ENCODE results near the gene RELN.

RELN gene

DNA sequence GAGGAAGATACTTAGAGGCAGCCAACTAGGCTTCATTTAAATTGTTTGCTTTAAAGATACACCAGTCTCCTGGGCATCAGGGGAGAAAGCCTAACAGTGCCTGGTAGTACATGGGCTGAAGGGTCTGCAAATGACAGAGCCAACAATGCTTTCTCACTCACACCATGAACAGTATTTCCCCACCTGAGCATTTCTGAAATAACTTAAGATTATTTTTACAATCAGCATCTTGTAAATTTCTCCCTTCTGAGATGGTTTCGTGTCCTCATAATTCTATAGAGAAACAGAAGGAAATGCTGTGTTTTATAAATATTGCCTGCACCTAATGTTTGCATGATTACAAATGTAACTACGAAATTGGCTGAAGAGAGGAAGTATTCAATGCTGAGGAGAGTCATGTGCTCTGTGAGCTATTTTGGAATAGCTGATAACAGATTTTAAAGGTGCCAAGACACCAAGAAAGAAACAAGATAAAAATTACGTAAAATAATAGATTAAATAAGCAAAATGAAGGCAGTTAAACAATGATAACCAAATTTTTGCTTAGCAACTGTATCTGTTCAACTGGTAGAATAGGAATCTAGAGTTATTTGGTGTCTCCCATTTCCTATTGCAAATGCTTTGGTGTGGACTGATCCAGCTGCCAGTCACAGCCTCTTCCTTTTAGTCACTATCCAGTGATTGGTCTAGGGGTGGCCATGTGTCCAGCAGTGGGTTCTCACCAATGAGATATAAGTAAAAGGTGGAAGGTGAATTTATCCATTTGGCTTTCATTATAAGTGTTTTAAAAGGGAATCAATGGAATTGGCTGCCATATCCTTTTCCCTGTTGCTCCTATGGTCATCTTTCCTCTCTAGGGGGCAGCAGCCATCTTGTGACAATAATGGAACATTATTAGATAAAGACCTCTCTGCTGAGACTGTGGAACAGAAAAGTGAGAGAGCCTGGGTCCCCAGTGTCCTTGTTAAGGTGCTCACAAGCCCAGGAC lies 375.5 kb downstream of the RELN start:
- no peak for DNase-seq

GRCh38 chr7:103609778-103610177 lies 379.7 kb downstream of the RELN start:
- DNase-seq, result no peak

DNA sequence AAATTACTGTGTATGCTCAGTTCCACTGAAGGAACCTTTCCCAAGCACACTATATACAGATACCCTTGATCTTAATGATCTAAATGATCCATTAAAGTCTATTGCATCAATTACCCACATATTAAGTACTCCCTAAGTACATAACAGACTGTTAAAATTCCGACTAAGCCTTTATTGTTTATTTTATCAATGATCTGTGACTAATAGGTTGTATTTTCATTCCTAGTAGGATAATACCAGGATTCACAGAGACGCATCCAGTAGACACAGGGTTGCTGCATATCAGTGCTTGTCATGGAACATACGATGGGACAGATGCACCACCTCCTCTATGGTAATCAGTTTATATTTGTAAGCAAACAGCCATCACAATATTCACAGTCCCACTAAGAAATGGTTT lies 383.8 kb downstream of the RELN start:
- DNase-seq, result no peak

DNA sequence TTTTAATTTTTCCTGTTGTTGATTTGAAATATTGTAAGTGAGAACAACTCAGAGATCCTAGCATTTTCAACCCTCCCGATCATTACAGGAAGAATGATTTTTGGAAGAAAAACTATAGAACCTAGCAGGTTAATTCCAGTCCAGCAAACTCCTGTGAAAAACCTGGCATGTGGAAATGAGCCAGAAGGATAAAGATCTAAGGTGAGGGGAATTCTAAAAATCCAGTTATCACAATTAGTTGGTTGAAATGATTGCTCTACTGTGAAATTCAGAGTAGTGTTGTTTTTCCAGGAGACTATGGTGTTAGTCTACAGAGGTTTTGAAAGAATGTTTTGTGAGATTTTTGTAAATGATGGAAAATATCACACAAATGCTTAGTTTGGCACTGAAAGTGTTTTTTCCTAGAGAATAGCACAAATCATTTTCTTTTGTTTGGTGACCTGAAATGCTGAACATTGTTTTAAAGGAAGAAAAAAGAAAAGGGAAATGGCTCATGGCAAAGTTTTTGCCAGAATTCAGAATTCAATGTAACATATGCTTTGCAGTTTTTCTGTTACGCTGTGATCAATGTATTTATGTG lies 391.0 kb downstream of the RELN start:
- DNase-seq, result no peak

GRCh38 chr7:103597606-103598005 lies 391.9 kb downstream of the RELN start:
- DNase-seq, result no peak

DNA sequence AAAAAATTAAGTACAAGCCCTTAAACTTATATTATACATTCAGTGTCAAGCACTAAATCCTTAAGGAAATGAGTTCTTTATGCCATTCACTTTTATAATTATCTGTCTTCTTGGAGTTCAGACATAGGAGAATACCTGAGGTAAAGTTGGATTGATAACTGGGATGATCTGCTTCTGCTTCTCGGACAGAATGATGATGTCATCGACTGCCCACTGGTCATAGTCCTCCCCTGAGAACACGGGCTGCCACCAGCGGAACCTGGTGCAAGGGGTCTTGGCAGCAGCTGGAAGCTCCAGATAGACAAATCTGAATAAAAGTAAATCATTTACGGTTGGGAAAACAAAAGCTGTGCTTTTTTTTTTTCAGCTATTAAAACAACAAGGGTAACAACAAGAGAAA lies 395.3 kb downstream of the RELN start:
- no peak for DNase-seq

GRCh38 chr7:103593691-103594090 lies 395.8 kb downstream of the RELN start:
- no peak for DNase-seq

GRCh38 chr7:103592844-103593243 lies 396.6 kb downstream of the RELN start:
- no peak for DNase-seq

- no peak for DNase-seq
Measured at GRCh38 chr7:103592187-103592586, 397.3 kb downstream of the RELN start.

DNA sequence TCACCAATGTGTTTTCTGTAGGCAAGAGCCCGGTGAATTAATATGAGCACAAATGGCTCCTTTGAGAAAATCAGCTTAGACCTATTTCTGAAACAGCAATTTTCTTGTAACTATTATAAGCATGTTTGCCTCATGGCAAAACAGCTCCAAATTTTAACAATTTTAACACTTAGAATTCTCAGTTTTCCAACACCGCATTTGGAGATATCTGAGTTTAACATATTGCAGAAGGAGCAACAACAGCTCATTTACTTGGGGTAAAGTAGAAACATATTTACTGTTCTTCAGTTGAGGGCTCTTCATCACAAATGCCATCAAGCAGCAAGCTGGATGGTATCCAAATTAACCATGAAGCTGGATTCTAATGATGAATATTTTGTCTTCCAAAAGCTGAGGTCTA lies 409.4 kb downstream of the RELN start:
- no peak for DNase-seq

DNA sequence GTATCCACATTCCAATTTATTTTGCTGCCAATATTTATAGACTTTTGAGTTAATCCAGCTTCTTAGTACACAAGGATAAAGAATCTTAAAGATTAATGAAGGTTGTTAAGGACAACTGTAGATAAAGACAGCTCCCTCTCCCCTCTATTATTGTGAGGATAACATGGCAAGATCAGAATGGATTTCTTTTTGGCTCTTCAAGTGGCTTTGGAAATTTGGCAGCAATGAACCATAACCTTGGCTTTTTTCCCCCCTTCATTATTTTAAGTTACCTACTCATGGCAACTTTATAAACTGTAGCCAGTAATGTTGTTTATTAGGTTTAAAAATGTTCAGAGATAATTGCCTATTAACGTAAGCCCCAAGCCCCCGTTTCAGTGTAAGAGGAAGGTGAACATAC lies 412.4 kb downstream of the RELN start:
- no peak for DNase-seq

DNA sequence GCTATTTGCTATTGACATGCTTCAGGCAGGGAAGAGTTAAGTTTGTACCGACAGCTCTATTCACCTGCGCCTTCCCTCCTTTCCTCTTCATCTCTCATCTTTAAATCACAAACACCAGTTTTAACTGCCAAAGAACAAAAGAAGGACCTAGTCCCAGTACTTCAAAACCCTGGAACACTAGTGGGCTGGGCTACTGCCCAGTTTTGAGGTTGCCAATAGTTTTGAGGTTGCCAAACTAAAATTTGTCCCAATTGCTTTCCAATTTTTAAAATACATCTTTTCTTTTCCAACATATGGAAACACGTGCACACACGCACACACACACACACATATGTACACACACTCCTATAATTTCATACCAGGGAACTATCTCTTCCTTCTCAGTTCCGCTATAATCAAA lies 412.8 kb downstream of the RELN start:
- no peak for DNase-seq

DNA sequence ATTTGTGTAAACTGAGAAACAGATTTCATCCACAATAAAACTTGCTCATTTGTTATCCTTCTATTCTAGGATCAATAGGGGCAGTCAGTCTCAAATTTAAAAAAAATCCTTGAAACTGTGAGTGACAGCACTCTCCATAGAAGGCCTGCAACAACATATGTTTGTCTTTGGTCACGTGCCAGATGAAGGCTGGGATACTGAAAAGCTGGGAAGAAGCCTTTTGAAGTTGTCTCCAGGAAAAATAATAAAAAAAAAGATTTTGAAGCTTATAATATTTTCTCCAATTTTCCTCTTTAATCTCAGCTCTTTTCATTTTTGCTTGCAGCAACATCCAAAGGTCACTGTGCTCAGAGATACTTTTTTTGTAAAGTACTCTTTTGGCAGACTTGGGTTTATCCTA lies 414.9 kb downstream of the RELN start:
- no peak for DNase-seq

GRCh38 chr7:103573479-103574058 lies 415.9 kb downstream of the RELN start:
- DNase-seq, result no peak

DNA sequence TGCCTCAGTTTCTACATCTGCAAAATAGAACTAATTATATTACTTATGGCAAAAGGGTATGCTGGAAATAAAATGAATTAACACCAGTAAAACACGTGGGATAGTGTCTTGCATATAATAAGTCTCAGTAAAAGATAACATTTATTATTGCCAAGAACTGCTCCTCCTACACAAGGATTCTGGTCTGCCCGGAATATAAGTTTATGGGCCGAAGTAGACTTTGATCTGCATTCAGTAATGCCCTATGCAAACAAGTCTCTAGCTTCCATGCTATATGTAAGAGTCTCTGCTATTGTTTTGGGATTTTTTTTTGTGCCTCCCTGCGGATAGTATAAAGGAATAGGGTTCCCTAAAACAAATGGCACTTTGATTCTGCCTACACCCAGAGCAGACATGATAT lies 417.9 kb downstream of the RELN start:
- no peak for DNase-seq

- DNase-seq, result no peak
Measured at GRCh38 chr7:103569621-103570305, 419.7 kb downstream of the RELN start.

GRCh38 chr7:103564416-103564815 lies 425.0 kb downstream of the RELN start:
- DNase-seq, result no peak

GRCh38 chr7:103560136-103560535 lies 429.3 kb downstream of the RELN start:
- DNase-seq, result no peak

DNA sequence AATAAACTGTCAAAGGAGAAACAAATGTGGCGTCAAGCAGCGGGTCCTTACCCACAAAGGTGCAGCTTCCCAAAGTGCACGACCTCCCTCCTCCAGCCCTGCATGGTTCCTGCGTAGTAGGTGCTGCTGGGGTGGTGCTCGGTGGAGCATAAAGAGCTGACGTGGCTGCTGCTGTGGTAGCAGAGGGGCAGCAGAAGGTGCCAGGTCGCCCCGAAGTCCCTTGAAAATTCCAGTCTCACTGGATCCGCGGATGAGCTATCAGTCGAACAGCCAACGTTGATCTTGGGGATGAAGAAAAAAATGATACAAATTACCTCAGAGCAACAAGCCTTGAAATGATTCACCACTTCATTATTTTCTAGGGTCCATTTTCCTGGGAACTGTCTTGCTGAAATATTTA lies 438.4 kb downstream of the RELN start:
- no peak for DNase-seq

DNA sequence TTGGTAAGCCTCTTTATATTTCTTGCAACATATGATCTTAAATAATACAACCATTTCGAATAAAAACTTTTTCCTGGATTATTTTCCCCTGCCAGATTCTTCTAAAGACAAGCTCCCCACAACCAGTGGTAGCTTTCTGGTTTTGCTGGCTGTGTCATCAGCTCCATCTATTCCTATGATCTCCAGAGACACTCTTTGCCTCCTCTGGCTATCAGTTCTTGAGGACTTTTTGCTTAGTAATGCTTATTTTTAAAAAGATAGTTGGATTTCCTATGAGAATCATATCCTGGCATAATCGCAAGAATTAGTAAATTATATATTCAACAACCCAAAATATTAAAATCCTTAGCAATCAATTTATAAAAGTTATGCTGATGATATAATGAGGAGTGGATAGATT lies 439.7 kb downstream of the RELN start:
- DNase-seq, result no peak

DNA sequence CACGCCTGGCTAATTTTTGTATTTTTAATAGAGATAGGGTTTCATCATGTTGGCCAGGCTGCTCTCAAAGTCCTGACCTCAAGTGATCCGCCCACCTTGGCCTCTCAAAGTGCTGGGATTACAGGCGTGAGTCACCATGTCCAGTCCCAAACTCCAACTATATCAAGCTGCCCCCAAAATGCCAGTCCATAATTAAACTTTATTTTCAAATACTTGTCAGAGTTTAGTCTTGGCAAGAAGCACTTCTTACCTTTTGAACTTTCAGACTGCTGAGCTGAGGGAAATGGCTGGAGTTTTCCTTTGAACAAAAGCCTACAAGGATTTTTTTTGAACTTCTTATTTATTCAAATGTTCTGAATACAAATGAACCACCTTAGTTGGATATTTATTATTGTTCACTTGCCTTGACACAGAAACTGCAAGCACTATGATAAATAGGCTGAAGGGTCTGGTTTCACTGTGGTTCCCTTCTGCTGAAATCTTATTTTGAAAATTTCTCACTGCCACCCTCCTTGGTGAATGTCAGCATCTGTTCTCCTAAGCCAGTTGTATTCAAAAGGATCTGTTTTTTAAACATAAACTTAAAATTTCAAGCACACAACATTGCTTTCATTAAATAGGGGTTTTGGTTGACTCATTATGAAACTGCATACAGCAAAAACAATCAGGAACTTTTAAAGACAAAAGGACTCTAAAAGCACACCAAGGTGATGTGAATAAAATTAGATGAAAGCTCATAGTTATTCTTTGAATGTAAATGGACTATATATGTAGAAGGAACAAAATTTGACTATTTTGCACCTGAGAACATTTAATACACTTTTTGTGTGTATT lies 441.8 kb downstream of the RELN start:
- no peak for DNase-seq

- no peak for DNase-seq
Measured at GRCh38 chr7:103542470-103542869, 447.0 kb downstream of the RELN start.

GRCh38 chr7:103541947-103542346 lies 447.5 kb downstream of the RELN start:
- no peak for DNase-seq

Data from CD4-positive, alpha-beta T cell treated with Interleukin-15 for 1 hour (primary cell).